CD4-positive, CD25-positive, alpha-beta regulatory T cell (primary cell): Measurements from ENCODE around the gene TOMM20. TPM values are rescaled to one million over a fixed set of nuclear protein-coding genes. Genes with fewer than 3 reads are reported as not detected.

ENCODE experiments used
- ATAC-seq, 2 donors: fragments of 150-1000 bp; cut with Tn5 transposase; one replicate each; pipeline ENCODE4 v1.10.0; 2021; ENCODE audit warnings: low read depth in 2 of 2, moderate number of reproducible peaks in 2 of 2, moderate library complexity in 1 of 2
- DNase-seq, 3 donors: peaks; one replicate each; pipeline versions ENCODE4 v3.0.0 to v3.0.0-alpha.2; 2012 to 2022; ENCODE audit warnings: mixed read lengths in 1 of 3
- H3K27ac ChIP-seq: one replicate; pipeline ENCODE4 v1.7.0; 2013; ENCODE audit warnings: mild to moderate bottlenecking, low read length; ENCODE audit not compliant: insufficient read depth, poor library complexity, severe bottlenecking
- H3K27me3 ChIP-seq: one replicate; pipeline ENCODE4 v1.7.0; 2013; ENCODE audit warnings: low read length; ENCODE audit not compliant: control insufficient read depth, insufficient read depth
- H3K36me3 ChIP-seq: one replicate; pipeline ENCODE4 v1.7.0; 2013; ENCODE audit warnings: mild to moderate bottlenecking, low read length, moderate library complexity; ENCODE audit not compliant: control insufficient read depth, insufficient read depth
- H3K4me1 ChIP-seq: 2 replicates; pipeline ENCODE4 v1.7.0; 2013; ENCODE audit warnings: mild to moderate bottlenecking, low read length; ENCODE audit not compliant: insufficient read depth, control insufficient read depth, poor library complexity, severe bottlenecking
- H3K4me3 ChIP-seq: one replicate; pipeline ENCODE4 v1.7.0; 2013; ENCODE audit warnings: low read depth, mild to moderate bottlenecking, low read length, moderate library complexity
- H3K9me3 ChIP-seq, 2 experiments: 1 replicate in 1 of 2; 2 replicates in 1 of 2; pipeline ENCODE4 v1.7.0; 2013; ENCODE audit warnings: low read length in 2 of 2, mild to moderate bottlenecking in 1 of 2, moderate library complexity in 1 of 2; ENCODE audit not compliant: control insufficient read depth in 2 of 2
- H3K27ac Mint-ChIP-seq, 3 donors: one replicate each; pipeline ENCODE4 v1.8.0; 2020 to 2022; ENCODE audit warnings: mild to moderate bottlenecking in 3 of 3, mixed read lengths in 3 of 3, moderate library complexity in 2 of 3
- H3K27me3 Mint-ChIP-seq: one replicate; pipeline ENCODE4 v1.8.0; 2022; ENCODE audit warnings: mild to moderate bottlenecking, mixed read lengths
- H3K36me3 Mint-ChIP-seq: one replicate; pipeline ENCODE4 v1.8.0; 2020; ENCODE audit warnings: mixed read lengths
- H3K4me1 Mint-ChIP-seq, 4 donors: one replicate each; pipeline ENCODE4 v1.8.0; 2020 to 2022; ENCODE audit warnings: mixed read lengths in 4 of 4, mild to moderate bottlenecking in 1 of 4
- H3K4me3 Mint-ChIP-seq, 4 donors: one replicate each; pipeline ENCODE4 v1.8.0; 2020 to 2022; ENCODE audit warnings: mild to moderate bottlenecking in 4 of 4, mixed read lengths in 4 of 4, moderate library complexity in 3 of 4
- H3K9me3 Mint-ChIP-seq, 7 donors: one replicate each; pipeline ENCODE4 v1.8.0; 2020 to 2022; ENCODE audit warnings: mixed read lengths in 7 of 7, mild to moderate bottlenecking in 3 of 7, moderate library complexity in 2 of 7
- polyA plus RNA-seq, 4 donors: library from polyadenylated mRNA; unstranded; fragments of 300-500 nt; fragmentation: Illumina TruSeq; gene quantifications; one replicate each; pipeline ENCODE4 v1.2.3, GENCODE V29; 2021
- total RNA-seq: library from RNA; stranded (reverse); gene quantifications from one replicate; pipeline ENCODE4 v1.2.3, GENCODE V29; 2022

The TOMM20 gene
- total and polyA plus RNA-seq, 5 donors from 2014 or later, result 50.5 to 102 (median 59.1) TPM

DNA sequence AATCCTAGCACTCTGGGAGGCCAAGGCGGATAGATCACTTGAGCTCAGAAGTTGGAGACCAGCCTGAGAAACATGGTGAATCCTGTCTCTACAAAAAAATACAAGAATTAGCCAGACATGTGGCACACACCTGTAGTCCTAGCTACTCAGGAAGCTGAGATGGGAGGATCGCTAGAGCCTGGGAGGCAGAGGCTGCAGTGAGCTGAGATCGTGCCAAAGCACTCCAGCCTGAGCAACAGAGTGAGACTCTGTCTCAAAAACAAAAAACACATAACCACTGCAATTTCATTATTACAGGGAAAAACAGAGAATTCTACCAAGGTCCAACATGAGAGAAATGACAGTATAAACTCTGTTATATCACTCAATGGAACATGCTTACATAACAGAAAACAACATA is 4.4 kb upstream of the TOMM20 start:
- H3K4me1 Mint-ChIP-seq, result peaks cover 0 to 17% (median 7%) of the 10 kb centered on the region in 4 donors
- peaks cover 5% of the 10 kb centered on the region for H3K27me3 Mint-ChIP-seq
- peak overlapping the region in 2 of 3 donors; percentile 26 to 32 for H3K27ac Mint-ChIP-seq
- Histone ChIP-seq H3K4me3 (no peak overlapping the region), H3K9me3 (no peaks in the 10 kb centered on the region), H3K27ac (no peak overlapping the region), H3K27me3 (no peaks in the 10 kb centered on the region), H3K4me1 (no peaks in the 10 kb centered on the region), H3K36me3 (peaks cover 54% of the 10 kb centered on the region)
- H3K4me3 Mint-ChIP-seq, result no peak overlapping the region
- no peak for DNase-seq
- no peak for ATAC-seq
- no peaks in the 10 kb centered on the region for H3K9me3 Mint-ChIP-seq
- peaks cover 28% of the 10 kb centered on the region for H3K36me3 Mint-ChIP-seq

DNA sequence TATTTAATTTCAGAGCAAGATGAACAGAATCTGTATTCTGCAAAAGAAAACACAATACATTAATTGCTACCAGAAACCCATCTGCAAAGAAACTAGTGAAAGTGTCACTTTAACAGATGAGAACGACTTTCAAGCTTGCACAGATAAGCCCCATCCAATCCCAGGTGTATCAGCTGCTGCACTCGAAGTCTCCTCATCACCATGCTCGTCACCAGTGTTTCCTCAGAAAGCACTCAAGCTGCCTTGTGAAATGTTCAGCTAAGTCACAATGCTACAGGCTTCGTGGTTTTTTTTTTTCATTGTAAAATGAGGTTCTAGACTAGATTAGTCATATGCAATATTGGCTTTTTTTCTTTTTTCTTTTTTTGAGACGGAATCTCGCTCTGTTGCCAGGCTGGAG is 3.3 kb upstream of the TOMM20 start:
- ATAC-seq (no peak), DNase-seq (no peak)
- H3K4me1 Mint-ChIP-seq, result peaks cover 8 to 27% (median 16%) of the 10 kb centered on the region in 4 donors
- H3K27ac Mint-ChIP-seq, result peak overlapping the region in 2 of 3 donors; percentile 8 to 58
- H3K27me3 Mint-ChIP-seq, result peaks cover 5% of the 10 kb centered on the region
- Histone ChIP-seq H3K4me3 (no peak overlapping the region), H3K4me1 (peaks cover 2% of the 10 kb centered on the region), H3K36me3 (peaks cover 43% of the 10 kb centered on the region), H3K27me3 (no peaks in the 10 kb centered on the region), H3K27ac (no peak overlapping the region), H3K9me3 (no peaks in the 10 kb centered on the region)
- peaks cover 24% of the 10 kb centered on the region for H3K36me3 Mint-ChIP-seq
- H3K9me3 Mint-ChIP-seq, result no peaks in the 10 kb centered on the region
- H3K4me3 Mint-ChIP-seq, result peak overlapping the region in 2 of 4 donors; percentile 10 to 61

DNA sequence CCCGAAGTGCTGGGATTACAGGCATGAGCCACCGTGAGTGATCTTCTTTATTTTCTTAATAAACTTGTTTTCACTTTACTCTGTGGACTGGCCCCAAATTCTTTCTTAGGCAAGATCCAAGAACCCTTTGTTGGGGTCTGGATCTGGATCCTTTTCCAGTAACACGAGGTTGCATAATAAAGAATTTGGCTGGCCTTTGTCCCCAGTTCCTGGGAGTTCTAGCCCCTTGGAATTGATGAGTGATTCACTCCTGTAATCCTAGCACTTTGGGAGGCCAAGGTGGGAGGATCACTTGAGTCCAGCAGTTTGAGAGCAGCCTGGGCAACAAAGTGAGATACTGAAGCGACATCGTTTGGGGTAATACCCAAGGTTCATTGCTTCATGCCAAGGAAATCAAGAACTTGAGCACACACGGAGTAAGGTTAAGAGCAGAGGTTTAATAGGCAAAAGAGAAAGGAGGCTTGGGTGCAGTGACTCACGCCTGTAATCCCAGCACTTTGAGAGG is 2.2 kb upstream of the TOMM20 start:
- H3K27ac ChIP-seq, result no peak overlapping the region
- H3K9me3 Mint-ChIP-seq, result no peaks in the 10 kb centered on the region
- DNase-seq (no peak), ATAC-seq (no peak)
- peak overlapping the region in 2 of 4 donors; percentile 53 to 98 for H3K4me3 Mint-ChIP-seq
- H3K36me3 ChIP-seq, result peaks cover 31% of the 10 kb centered on the region
- peaks cover 18% of the 10 kb centered on the region for H3K36me3 Mint-ChIP-seq
- peaks cover 12 to 33% (median 24%) of the 10 kb centered on the region in 4 donors for H3K4me1 Mint-ChIP-seq
- peak overlapping the region in 1 of 3 donors; percentile 80 for H3K27ac Mint-ChIP-seq
- peaks cover 12% of the 10 kb centered on the region for H3K4me1 ChIP-seq
- H3K9me3 ChIP-seq, result no peaks in the 10 kb centered on the region
- no peak overlapping the region for H3K4me3 ChIP-seq
- H3K27me3 ChIP-seq, result no peaks in the 10 kb centered on the region
- peaks cover 5% of the 10 kb centered on the region for H3K27me3 Mint-ChIP-seq

DNA sequence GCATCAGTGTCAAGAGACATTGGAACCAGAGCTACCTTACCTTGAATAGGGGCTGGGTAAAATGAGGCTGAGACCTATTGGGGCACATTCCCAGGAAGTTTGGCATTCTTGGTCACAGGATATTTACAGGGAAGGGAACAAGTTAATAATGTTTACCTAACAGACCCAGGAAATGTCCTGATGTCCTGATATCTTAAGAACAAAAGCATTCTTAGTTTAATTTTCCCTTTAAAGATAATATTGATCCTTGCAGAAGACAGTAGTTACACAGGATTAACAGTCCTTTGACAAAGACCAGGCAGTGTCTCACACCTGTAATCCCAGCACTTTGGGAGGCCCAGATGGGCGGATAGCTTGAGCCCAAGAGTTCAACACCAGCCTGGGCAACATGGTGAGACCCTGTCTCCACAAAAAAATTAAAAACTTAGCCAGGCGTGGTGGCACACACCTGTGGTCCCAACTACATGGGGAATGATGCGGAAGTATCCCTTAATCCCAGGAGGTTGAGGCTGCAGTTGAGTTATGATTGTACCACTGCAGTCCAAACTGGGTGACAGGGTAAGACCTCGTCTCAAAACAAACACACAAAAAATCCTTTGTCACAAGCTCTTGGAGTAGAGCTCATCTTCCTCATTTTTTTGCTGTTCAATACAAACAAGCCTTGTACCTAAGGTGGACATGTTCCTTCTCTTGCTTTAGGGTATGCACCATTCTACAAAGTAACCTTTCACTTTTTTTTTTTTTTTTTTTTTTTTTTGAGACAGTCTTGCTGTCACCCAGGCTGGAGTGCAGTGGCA is 1.3 kb upstream of the TOMM20 start:
- peaks cover 13% of the 10 kb centered on the region for H3K36me3 Mint-ChIP-seq
- DNase-seq (no peak), ATAC-seq (no peak)
- Histone ChIP-seq H3K9me3 (no peaks in the 10 kb centered on the region), H3K27ac (peak overlapping the region; percentile 93), H3K4me1 (peaks cover 20% of the 10 kb centered on the region), H3K27me3 (no peaks in the 10 kb centered on the region), H3K4me3 (no peak overlapping the region), H3K36me3 (peaks cover 25% of the 10 kb centered on the region)
- H3K4me1 Mint-ChIP-seq, result peaks cover 12 to 37% (median 25%) of the 10 kb centered on the region in 4 donors
- peaks cover 5% of the 10 kb centered on the region for H3K27me3 Mint-ChIP-seq
- no peaks in the 10 kb centered on the region for H3K9me3 Mint-ChIP-seq
- peak overlapping the region; percentile 56 to 99 (median 99) for H3K27ac Mint-ChIP-seq
- peak overlapping the region; percentile 56 to 99 (median 98) for H3K4me3 Mint-ChIP-seq

DNA sequence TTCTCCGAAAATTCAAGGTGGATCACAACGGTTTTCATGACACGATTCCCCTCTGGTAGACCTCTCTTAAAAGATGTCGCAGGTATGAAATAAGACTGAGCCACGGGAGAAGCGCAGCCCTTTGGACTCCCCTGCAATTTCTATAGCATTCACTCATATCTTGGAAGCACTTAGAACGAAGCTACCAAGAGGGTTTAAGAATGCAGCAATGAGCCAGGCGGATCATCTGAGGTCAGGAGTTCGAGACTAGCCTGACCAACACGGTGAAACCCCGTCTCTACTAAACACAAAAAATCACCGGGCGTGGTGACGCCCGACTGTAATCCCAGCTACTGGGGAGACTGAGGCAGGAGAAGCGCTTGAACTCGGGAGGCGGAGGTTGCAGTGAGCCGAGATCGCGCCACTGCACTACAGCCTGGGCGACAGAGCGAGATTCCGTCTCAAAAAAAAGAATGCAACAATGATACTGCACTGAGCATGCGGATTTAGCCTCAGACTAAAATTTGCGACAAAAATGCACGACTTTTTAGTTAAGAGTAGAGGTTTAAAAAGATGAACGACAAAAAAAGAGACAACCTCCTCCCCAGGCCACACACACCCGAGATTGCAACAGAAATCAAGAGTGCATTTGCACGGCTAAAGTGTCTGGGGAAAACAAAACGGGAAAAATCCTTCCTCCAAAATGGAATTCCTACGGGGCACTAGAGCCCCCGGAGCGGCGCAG is 743 bp downstream of the TOMM20 start:
- H3K4me3 ChIP-seq, result peak overlapping the region; percentile 92
- peak overlapping the region; percentile 98 to 99 (median 99) for H3K27ac Mint-ChIP-seq
- peak overlapping the region; percentile 91 to 99 (median 98) for H3K4me3 Mint-ChIP-seq
- peaks cover 40% of the 10 kb centered on the region for H3K4me1 ChIP-seq
- peak overlapping the region; percentile 93 for H3K27ac ChIP-seq
- H3K4me1 Mint-ChIP-seq, result peaks cover 22 to 56% (median 40%) of the 10 kb centered on the region in 4 donors
- H3K27me3 ChIP-seq, result no peaks in the 10 kb centered on the region
- no peaks in the 10 kb centered on the region for H3K9me3 Mint-ChIP-seq
- H3K9me3 ChIP-seq, result no peaks in the 10 kb centered on the region
- ATAC-seq (no peak), DNase-seq (peak in 1 of 3 donors; percentile 25)
- peaks cover 5% of the 10 kb centered on the region for H3K27me3 Mint-ChIP-seq
- peaks cover 16% of the 10 kb centered on the region for H3K36me3 ChIP-seq
- peaks cover 15% of the 10 kb centered on the region for H3K36me3 Mint-ChIP-seq

GRCh38 chr1:235127203-235127602 is 1.4 kb downstream of the TOMM20 start:
- Mint-ChIP-seq H3K4me1 (peaks cover 22 to 63% (median 45%) of the 10 kb centered on the region in 4 donors), H3K27ac (peak overlapping the region; percentile 98 to 99 (median 99)), H3K36me3 (peaks cover 14% of the 10 kb centered on the region), H3K4me3 (peak overlapping the region; percentile 91 to 99 (median 98)), H3K9me3 (no peaks in the 10 kb centered on the region), H3K27me3 (peaks cover 5% of the 10 kb centered on the region)
- Histone ChIP-seq H3K27me3 (no peaks in the 10 kb centered on the region), H3K36me3 (peaks cover 11% of the 10 kb centered on the region), H3K27ac (peak overlapping the region; percentile 93), H3K9me3 (no peaks in the 10 kb centered on the region), H3K4me3 (peak overlapping the region; percentile 92), H3K4me1 (peaks cover 47% of the 10 kb centered on the region)
- ATAC-seq (no peak), DNase-seq (no peak)

DNA sequence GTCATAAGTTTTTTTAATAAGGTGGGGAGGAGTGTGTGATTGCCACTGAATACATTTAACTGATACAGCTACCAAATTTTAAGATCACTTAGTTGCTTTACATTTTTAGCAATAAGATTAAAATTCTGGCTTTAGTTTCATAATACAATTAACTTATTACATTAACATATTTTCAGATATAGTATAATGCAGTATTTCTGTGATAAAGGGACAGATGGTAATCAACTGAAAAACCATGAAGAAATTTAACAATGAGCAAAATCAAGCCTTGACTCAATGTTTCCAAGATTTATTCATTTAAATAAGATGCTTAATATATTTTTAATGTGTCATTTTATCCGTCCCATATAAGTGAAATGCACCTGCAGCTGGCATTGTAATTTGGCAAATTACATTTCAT is 4.0 kb downstream of the TOMM20 start:
- H3K4me3 Mint-ChIP-seq, result peak overlapping the region; percentile 49 to 87 (median 68)
- no peak for DNase-seq
- no peaks in the 10 kb centered on the region for H3K9me3 ChIP-seq
- H3K27ac Mint-ChIP-seq, result peak overlapping the region in 1 of 3 donors; percentile 45
- H3K27ac ChIP-seq, result peak overlapping the region; percentile 29
- peaks cover 5% of the 10 kb centered on the region for H3K27me3 Mint-ChIP-seq
- peaks cover 48% of the 10 kb centered on the region for H3K4me1 ChIP-seq
- no peaks in the 10 kb centered on the region for H3K27me3 ChIP-seq
- H3K36me3 Mint-ChIP-seq, result peaks cover 21% of the 10 kb centered on the region
- no peaks in the 10 kb centered on the region for H3K9me3 Mint-ChIP-seq
- H3K4me1 Mint-ChIP-seq, result peaks cover 29 to 74% (median 50%) of the 10 kb centered on the region in 4 donors
- H3K4me3 ChIP-seq, result peak overlapping the region; percentile 29
- no peak for ATAC-seq
- H3K36me3 ChIP-seq, result peaks cover 25% of the 10 kb centered on the region
